Skeletal muscle satellite cell (primary cell): ENCODE measurements around the gene TTBK1.

Experiments used
- H3K27me3 ChIP-seq: 2 replicates; pipeline ENCODE4 v1.7.0; 2013; ENCODE audit warnings: low read length; ENCODE audit not compliant: control insufficient read depth, insufficient read depth
- H3K36me3 ChIP-seq: 2 replicates; pipeline ENCODE4 v1.7.0; 2013; ENCODE audit warnings: mild to moderate bottlenecking, control low read depth, low read length; ENCODE audit not compliant: insufficient read depth
- H3K4me1 ChIP-seq: 2 replicates; pipeline ENCODE4 v1.7.0; 2013; ENCODE audit warnings: low read length; ENCODE audit not compliant: control insufficient read depth, insufficient read depth
- H3K4me2 ChIP-seq: 2 replicates; pipeline ENCODE4 v1.7.0; 2013; ENCODE audit warnings: mild to moderate bottlenecking, low read length
- H3K4me3 ChIP-seq: 2 replicates; pipeline ENCODE4 v1.7.0; 2013; ENCODE audit warnings: low read length
- H3K9ac ChIP-seq: 2 replicates; pipeline ENCODE4 v1.7.0; 2013; ENCODE audit warnings: mild to moderate bottlenecking, low read depth, low read length, moderate library complexity
- H3K9me3 ChIP-seq: replicated peaks from 2 replicates; pipeline ENCODE4 v1.7.0; 2013; ENCODE audit warnings: mild to moderate bottlenecking, control low read depth, low read length

TTBK1 gene

DNA sequence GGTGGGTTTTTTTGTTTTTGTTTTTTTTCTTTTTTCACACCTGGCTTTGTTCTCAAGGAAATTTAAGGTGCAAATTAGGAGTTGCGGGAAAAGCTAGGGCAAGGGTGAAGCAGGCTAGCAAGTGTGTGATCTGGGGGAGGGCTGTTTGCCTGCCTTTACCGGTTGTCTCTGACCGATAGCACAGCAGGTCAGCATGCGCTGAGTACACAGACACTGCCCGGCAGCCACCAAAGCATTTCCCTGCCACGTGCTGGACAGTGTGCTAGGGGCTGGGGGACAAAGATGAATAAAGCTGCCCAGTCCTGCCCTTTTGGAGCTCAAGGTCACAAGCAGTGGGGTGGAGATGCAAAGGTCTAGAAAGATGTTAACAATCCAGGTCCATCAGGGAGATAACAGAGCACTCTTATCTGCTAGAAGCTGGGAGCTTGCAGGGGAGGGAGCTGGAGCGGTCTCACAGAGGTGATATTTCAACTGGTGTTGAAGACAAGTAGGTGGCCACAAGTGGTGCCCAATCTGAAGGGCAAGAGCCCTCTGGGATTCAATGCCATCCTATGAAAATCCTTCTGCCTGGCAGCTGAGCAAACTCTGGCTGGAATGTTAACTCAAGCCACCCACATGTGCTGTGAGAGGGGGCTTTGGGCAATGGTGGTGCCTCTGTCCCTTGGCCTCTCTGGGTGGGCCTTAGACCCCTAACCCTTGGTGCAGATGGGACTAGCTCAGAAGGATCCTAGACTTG, 24.5 kb downstream of the TTBK1 start:
- peaks cover 6% of the 10 kb centered on the region for H3K4me1 ChIP-seq
- no peak overlapping the region for H3K4me2 ChIP-seq
- peaks cover 68% of the 10 kb centered on the region for H3K27me3 ChIP-seq

GRCh38 chr6:43268355-43268700, 25.0 kb downstream of the TTBK1 start:
- H3K36me3 ChIP-seq, result no peaks in the 10 kb centered on the region
- peaks cover 73% of the 10 kb centered on the region for H3K27me3 ChIP-seq
- H3K9ac ChIP-seq, result no peak overlapping the region
- H3K9me3 ChIP-seq, result no peaks in the 10 kb centered on the region
- peaks cover 6% of the 10 kb centered on the region for H3K4me1 ChIP-seq
- H3K4me2 ChIP-seq, result no peak overlapping the region
- no peak overlapping the region for H3K4me3 ChIP-seq

More for the DNA sequence above, 24.5 kb downstream of the TTBK1 start:
- Histone ChIP-seq H3K4me3 (no peak overlapping the region), H3K9me3 (no peaks in the 10 kb centered on the region), H3K36me3 (no peaks in the 10 kb centered on the region), H3K9ac (no peak overlapping the region)

DNA sequence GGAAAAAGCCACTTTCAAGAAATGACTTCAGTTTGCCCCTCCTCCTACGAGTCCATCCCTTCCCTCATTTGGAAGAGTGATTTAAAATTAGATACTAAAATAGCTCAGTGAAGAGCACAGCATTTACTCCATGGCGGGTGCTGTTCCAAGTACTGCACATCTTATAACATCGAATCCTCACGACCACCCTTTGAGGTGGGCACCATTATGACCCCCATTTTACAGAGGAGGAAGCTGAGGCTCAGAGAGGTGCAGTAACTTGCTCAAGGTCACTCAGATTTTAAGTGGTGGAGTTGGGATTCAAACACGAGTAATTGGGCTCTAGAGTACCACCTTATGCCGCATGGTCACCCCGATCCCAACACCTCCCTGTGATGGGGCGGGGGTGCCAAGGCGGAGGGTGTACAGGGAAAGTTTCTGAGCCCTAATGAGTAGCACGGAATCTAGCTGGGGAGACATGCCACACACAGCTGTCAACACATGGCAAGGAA, 25.5 kb downstream of the TTBK1 start:
- no peak overlapping the region for H3K4me2 ChIP-seq
- H3K27me3 ChIP-seq, result peaks cover 78% of the 10 kb centered on the region
- peaks cover 6% of the 10 kb centered on the region for H3K4me1 ChIP-seq
- peak overlapping the region; percentile 66 for H3K4me3 ChIP-seq
- no peaks in the 10 kb centered on the region for H3K9me3 ChIP-seq
- no peak overlapping the region for H3K9ac ChIP-seq
- no peaks in the 10 kb centered on the region for H3K36me3 ChIP-seq

DNA sequence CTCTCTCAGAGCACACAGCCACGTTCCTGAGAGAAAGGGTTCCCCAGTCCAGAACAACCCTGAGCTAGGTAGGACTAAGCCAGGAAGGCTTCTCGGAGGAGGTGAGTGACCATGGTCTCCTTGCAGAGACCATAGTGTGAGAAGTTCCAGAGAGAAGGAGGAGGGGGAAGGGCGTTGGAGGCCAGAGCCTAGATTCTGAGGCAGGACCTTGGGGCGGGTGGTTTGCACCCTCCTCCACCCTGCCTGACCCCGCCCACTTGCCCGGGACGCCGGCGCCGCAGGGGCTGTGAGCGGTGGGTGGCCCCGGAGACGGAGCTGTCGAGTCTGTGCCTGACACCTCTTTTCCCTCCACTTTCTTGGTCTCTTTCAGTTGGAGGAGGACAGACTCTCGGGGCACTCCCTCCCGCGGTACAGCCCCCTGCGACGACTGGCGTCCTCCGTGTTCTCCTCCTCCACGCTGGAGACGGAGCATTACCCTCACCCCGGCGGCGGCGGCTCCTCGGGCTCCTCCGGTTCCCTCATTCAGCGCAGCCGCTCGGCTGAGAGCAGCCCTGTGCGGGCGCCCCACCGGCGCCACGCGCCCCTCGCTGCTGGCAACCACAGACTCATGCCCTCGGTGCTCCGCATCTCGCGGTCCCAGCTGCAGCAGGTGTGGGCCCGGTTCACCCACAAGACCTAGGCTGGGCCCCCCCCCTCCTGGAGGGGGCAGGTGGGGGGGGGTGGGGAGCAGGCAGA, 26.2 kb downstream of the TTBK1 start:
- Histone ChIP-seq H3K4me1 (peaks cover 6% of the 10 kb centered on the region), H3K9me3 (no peaks in the 10 kb centered on the region), H3K27me3 (peaks cover 82% of the 10 kb centered on the region), H3K4me2 (peak overlapping the region; percentile 78), H3K36me3 (no peaks in the 10 kb centered on the region), H3K9ac (no peak overlapping the region), H3K4me3 (peak overlapping the region; percentile 66)

DNA sequence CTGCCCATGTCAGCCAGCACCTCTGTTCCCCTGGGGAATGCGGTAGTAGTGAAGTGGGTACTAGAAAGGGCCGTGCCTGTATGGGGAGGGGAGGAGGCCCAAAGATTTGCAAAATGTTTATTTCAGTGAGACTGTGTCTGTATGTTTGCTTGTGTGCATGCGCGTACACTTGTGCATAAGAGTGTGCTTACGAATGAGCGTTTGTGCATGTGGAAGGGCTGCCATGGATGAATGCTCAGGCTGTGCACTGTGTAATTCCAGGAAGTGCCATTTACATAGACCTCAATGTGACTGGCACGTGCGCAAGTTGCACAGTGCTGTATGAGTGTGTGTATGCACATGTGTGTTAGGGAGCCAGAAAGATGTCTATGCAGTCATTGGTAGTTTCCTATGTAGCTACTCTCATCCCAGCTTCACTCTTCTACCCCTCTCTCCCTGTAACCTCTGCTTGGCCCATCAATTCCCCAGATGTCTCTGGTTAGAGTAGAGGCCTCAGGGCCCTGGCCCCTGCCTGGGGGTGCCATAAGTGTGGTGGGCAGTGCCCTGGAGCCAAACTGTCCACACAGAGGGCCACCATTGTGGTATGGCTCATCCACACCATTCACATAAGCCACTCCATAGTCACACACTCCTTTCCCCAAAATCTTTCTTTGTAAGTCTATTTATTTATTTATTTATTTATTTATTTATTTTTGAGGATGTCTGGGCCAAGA, 28.0 kb downstream of the TTBK1 start:
- no peak overlapping the region for H3K4me3 ChIP-seq
- no peaks in the 10 kb centered on the region for H3K36me3 ChIP-seq
- H3K4me2 ChIP-seq, result no peak overlapping the region
- H3K9ac ChIP-seq, result no peak overlapping the region
- H3K9me3 ChIP-seq, result no peaks in the 10 kb centered on the region
- peaks cover 6% of the 10 kb centered on the region for H3K4me1 ChIP-seq
- peaks cover 80% of the 10 kb centered on the region for H3K27me3 ChIP-seq

DNA sequence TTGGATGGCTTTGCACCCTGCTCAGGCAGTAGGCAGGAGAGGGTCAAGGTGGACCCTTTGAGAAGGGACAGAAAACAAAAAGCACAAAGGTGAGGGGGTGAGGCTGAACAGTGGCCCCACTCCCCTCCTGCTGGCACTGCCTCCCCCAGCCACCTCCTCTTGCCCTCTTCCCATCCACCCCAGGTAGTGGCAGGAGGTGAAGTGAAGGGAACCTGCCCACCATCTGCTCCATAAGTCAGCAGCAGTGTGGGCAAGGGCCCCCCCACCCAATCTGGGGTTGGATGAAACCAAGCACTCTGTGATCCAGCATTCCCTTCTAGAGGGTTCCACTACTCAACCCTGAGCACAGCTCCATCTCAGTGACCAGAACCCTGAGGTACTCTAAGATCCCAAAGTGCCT, 28.7 kb downstream of the TTBK1 start:
- H3K4me2 ChIP-seq, result no peak overlapping the region
- H3K36me3 ChIP-seq, result no peaks in the 10 kb centered on the region
- peaks cover 77% of the 10 kb centered on the region for H3K27me3 ChIP-seq
- H3K9me3 ChIP-seq, result no peaks in the 10 kb centered on the region
- H3K4me3 ChIP-seq, result no peak overlapping the region
- H3K9ac ChIP-seq, result no peak overlapping the region
- peaks cover 6% of the 10 kb centered on the region for H3K4me1 ChIP-seq

DNA sequence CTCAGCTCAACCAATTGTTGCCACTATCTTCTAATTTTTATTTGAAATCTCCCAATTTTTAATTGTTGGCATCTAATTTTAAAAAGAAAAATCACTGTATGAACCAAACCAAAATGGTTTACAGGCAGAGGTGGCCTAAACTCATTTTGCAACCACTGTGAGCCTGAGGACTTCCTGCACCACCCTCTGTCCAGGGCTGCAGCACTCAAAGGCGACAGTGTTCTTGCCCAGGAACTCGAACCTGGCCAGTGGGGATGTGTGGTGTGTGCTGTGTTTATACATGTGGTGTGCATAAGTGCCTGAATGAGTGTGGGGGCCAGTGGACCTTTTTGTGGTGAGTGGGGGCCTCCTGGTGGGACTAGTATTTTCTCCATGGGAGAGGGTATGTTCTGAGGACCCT, 30.4 kb downstream of the TTBK1 start:
- Histone ChIP-seq H3K9ac (no peak overlapping the region), H3K9me3 (no peaks in the 10 kb centered on the region), H3K4me3 (no peak overlapping the region), H3K4me1 (peaks cover 15% of the 10 kb centered on the region), H3K4me2 (no peak overlapping the region), H3K36me3 (no peaks in the 10 kb centered on the region), H3K27me3 (peaks cover 60% of the 10 kb centered on the region)

DNA sequence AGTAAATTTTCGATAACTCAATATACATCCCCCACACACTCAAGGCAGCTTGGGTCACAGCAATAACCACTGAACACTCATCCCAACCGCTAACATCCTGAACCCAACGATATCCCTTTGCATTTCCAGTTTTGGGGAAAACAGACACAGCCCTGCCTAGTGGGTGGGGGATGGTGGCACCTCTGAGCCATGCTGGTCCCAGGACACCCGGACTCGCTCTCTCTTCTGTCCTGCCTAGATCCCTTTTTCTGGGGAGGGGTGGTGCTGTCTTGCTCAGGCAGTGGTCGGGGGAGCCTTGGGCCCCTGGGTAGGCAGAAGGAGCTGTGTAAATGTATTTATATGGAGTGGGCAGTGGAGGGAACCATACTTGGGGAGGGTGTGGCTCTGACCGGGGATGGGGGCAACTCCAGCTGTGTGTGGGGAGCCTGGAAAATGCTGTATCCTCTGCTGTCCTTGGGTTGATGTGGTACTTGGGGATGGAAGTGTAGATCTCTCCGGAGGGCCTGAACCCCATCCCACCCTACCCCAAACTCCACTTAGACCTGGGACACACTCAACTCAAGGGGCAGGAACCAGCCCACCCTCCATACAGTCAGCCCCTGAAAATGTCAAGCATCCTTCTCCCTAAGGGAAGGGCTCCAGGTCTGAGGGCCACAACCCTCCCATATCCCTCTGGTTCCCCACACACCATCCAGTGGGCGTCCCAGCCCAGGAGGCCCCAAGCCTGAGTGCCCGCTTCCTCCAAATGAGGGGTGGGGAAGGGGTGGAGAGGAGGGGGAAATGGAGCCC, 31.0 kb downstream of the TTBK1 start:
- H3K27me3 ChIP-seq, result peaks cover 60% of the 10 kb centered on the region
- H3K4me1 ChIP-seq, result peaks cover 14% of the 10 kb centered on the region
- no peaks in the 10 kb centered on the region for H3K9me3 ChIP-seq
- no peaks in the 10 kb centered on the region for H3K36me3 ChIP-seq
- no peak overlapping the region for H3K9ac ChIP-seq
- H3K4me2 ChIP-seq, result peak overlapping the region; percentile 47
- no peak overlapping the region for H3K4me3 ChIP-seq

- Histone ChIP-seq H3K4me1 (peaks cover 10% of the 10 kb centered on the region), H3K4me3 (peak overlapping the region; percentile 48), H3K4me2 (peak overlapping the region; percentile 66), H3K36me3 (no peaks in the 10 kb centered on the region), H3K27me3 (peaks cover 59% of the 10 kb centered on the region), H3K9ac (no peak overlapping the region), H3K9me3 (no peaks in the 10 kb centered on the region)
These were observed 31.8 kb downstream of the TTBK1 start for GRCh38 chr6:43274916-43275597.

- Histone ChIP-seq H3K4me2 (no peak overlapping the region), H3K9ac (no peak overlapping the region), H3K36me3 (no peaks in the 10 kb centered on the region), H3K4me3 (no peak overlapping the region), H3K4me1 (peaks cover 10% of the 10 kb centered on the region), H3K27me3 (peaks cover 57% of the 10 kb centered on the region), H3K9me3 (no peaks in the 10 kb centered on the region)
These were observed 32.7 kb downstream of the TTBK1 start for GRCh38 chr6:43275801-43276576.
